ENCODE data around the gene NRL. TPM values are rescaled to one million over a fixed set of nuclear protein-coding genes. Genes with fewer than 3 reads are reported as not detected.
"Not testable (repeated sequence)": the region's sequence is repeated elsewhere in the genome, so short reads cannot be mapped to it uniquely, and the experiment has no call there.

NRL gene
- total RNA-seq, 1 experiment from 2014 or later: 0.66 TPM

DNA sequence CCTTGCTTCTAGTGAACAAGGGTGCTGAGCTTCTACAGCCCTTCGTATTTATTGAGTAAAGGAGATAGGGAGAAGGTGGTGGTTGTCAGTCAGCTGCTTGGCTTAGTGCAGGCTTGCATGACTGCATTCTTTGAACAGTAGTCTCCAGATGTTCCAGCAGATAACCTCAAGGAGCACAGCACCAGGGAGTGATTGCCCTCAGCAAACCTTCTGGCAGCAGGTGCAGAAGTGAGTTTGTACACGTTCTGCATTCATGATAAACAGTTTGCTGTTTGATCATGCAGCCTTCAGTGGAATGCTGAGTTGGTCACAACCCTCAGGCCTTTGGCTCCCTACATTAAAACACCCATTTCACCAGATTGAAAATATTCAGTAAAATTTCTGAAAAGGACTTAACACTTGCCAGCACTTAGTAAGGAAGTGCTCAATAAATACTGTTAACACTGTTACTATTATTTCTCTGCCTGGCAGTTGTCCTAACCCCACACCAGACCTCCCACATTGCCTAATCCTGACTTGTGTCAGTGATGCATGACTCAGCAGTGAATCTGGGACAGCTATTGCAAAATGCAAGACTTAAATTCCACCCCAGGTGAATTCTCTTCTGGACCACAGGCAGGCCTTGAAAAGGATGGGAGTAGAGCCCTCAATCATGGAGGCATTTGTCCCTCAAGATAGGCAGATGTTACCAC lies 81.9 kb downstream of the NRL start:
- ATAC-seq (no peak), DNase-seq (ENCODE audit: low read depth, low spot score) (no peak)
- no peaks in the 10 kb centered on the region for H3K9me2 ChIP-seq (ENCODE audit: insufficient read depth)
- ChIA-PET POLR2A (no interaction called here), RAD21 (ENCODE audit: low non-redundant PET in 1 of 2, low total read pairs in 2 of 2, uncharacterized antibody in 2 of 2, unreplicated experiment in 2 of 2) (no interaction called here), CTCF (interaction anchor here (0.6 kb wide), 1 partner anchor 726 kb away, joined by 4 read pairs; the partner anchor contains the start of gene BCL2L2)
- TF ChIP-seq EGR1 (IDR thresholded peaks at IDR 0.05; ENCODE audit: low read depth) (no peak), CEBPB (IDR thresholded peaks at IDR 0.05; ENCODE audit: low read depth) (peak; percentile 40; the same call in 1 of the 2 replicates), CBX3 (IDR thresholded peaks at IDR 0.05; ENCODE audit: low read depth) (peak; percentile 33; the same call in 1 of the 2 replicates)
- no peak overlapping the region for H3K27ac ChIP-seq (ENCODE audit: low read depth, low read length)
- H3K79me2 ChIP-seq (ENCODE audit: insufficient read depth, low read length): no peaks in the 10 kb centered on the region
- H3K27me3 ChIP-seq (ENCODE audit: insufficient read depth, low read length): no peaks in the 10 kb centered on the region
- peaks cover 0 to 9% of the 10 kb centered on the region in 2 experiments; a peak in 1 of 4 replicates for H3K9me3 ChIP-seq (ENCODE audit: control insufficient read depth in 1 of 2, insufficient read depth in 1 of 2, low read depth in 1 of 2, low read length in 2 of 2)
- H2AFZ ChIP-seq (ENCODE audit: low read depth, low read length, poor library complexity, severe bottlenecking): no peak overlapping the region
- H3K4me2 ChIP-seq (ENCODE audit: low read length): no peak overlapping the region
- H4K20me1 ChIP-seq (ENCODE audit: insufficient read depth): no peaks in the 10 kb centered on the region
- peaks cover 9 to 26% of the 10 kb centered on the region in 2 experiments; a peak in 3 of 4 replicates for H3K4me1 ChIP-seq (ENCODE audit: control insufficient read depth in 1 of 2, insufficient read depth in 2 of 2, low read length in 2 of 2)
- no peaks in the 10 kb centered on the region for H3K36me3 ChIP-seq (ENCODE audit: control insufficient read depth in 1 of 2, insufficient read depth in 2 of 2, low read length in 2 of 2)
- BruUV-seq (replicated peaks): no TSS peak
- H3K9ac ChIP-seq (ENCODE audit: low read length): no peak overlapping the region
- no peak overlapping the region for H3K4me3 ChIP-seq (replicated peaks in 1 of 2; ENCODE audit: low read depth in 1 of 2, low read length in 2 of 2)
- intact Hi-C loops (cut with micrococcal nuclease): no loop called here

DNA sequence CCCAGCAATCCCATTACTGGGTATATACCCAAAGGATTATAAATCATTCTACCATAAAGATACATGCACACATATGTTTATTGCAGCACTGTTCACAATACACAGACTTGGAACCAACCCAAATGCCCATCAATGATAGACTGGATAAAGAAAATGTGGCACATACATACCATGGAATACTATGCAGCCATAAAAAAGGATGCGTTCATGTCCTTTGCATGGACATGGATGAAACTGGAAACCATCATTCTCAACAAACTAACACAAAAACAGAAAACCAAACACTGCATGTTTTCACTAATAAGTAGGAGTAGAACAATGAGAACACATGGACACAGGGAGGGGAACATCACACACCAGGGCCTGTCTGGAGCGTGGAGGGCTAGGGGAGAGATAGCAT lies 83.4 kb downstream of the NRL start:
- H3K9ac ChIP-seq (ENCODE audit: low read length); H3K27ac ChIP-seq (ENCODE audit: low read depth, low read length); H2AFZ ChIP-seq (ENCODE audit: low read depth, low read length, poor library complexity, severe bottlenecking); H3K9me2 ChIP-seq (ENCODE audit: insufficient read depth); ATAC-seq; H4K20me1 ChIP-seq (ENCODE audit: insufficient read depth); H3K36me3 ChIP-seq (ENCODE audit: control insufficient read depth in 1 of 2, insufficient read depth in 2 of 2, low read length in 2 of 2); BruUV-seq (replicated peaks); H3K9me3 ChIP-seq (ENCODE audit: control insufficient read depth in 1 of 2, insufficient read depth in 1 of 2, low read depth in 1 of 2, low read length in 2 of 2); H3K4me2 ChIP-seq (ENCODE audit: low read length); RAD21 ChIA-PET (ENCODE audit: low non-redundant PET in 1 of 2, low total read pairs in 2 of 2, uncharacterized antibody in 2 of 2, unreplicated experiment in 2 of 2); H3K79me2 ChIP-seq (ENCODE audit: insufficient read depth, low read length); H3K4me3 ChIP-seq (replicated peaks in 1 of 2; ENCODE audit: low read depth in 1 of 2, low read length in 2 of 2); intact Hi-C loops (cut with micrococcal nuclease); CTCF ChIA-PET; DNase-seq (ENCODE audit: low read depth, low spot score); POLR2A ChIA-PET; H3K27me3 ChIP-seq (ENCODE audit: insufficient read depth, low read length): not testable (repeated sequence)
- peaks cover 0 to 12% of the 10 kb centered on the region in 2 experiments; a peak in 1 of 4 replicates for H3K4me1 ChIP-seq (ENCODE audit: control insufficient read depth in 1 of 2, insufficient read depth in 2 of 2, low read length in 2 of 2)

DNA sequence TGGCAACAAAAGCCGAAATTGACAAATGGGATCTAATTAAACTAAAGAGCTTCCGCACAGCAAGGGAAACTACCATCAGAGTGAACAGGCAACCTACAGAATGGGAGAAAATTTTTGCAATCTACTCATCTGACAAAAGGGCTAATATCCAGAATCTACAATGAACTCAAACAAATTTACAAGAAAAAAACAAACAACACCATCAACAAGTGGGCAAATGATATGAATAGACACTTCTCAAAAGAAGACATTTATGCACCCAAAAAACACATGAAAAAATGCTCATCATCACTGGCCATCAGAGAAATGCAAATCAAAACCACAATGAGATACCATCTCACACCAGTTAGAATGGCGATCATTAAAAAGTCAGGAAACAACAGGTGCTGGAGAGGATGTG lies 85.1 kb downstream of the NRL start:
- H3K4me1 ChIP-seq (ENCODE audit: control insufficient read depth in 1 of 2, insufficient read depth in 2 of 2, low read length in 2 of 2); H3K79me2 ChIP-seq (ENCODE audit: insufficient read depth, low read length); H3K4me2 ChIP-seq (ENCODE audit: low read length); intact Hi-C loops (cut with micrococcal nuclease); H3K27me3 ChIP-seq (ENCODE audit: insufficient read depth, low read length); H3K4me3 ChIP-seq (replicated peaks in 1 of 2; ENCODE audit: low read depth in 1 of 2, low read length in 2 of 2); H3K36me3 ChIP-seq (ENCODE audit: control insufficient read depth in 1 of 2, insufficient read depth in 2 of 2, low read length in 2 of 2); H4K20me1 ChIP-seq (ENCODE audit: insufficient read depth); BruUV-seq (replicated peaks); DNase-seq (ENCODE audit: low read depth, low spot score); H3K9me3 ChIP-seq (ENCODE audit: control insufficient read depth in 1 of 2, insufficient read depth in 1 of 2, low read depth in 1 of 2, low read length in 2 of 2); ATAC-seq; RAD21 ChIA-PET (ENCODE audit: low non-redundant PET in 1 of 2, low total read pairs in 2 of 2, uncharacterized antibody in 2 of 2, unreplicated experiment in 2 of 2); H3K9me2 ChIP-seq (ENCODE audit: insufficient read depth); H2AFZ ChIP-seq (ENCODE audit: low read depth, low read length, poor library complexity, severe bottlenecking); POLR2A ChIA-PET; H3K27ac ChIP-seq (ENCODE audit: low read depth, low read length); H3K9ac ChIP-seq (ENCODE audit: low read length); CTCF ChIA-PET: not testable (repeated sequence)

Small RNA genes lying within 50 kb of the gene (microRNA-seq; reads per million reads assigned to microRNA genes)
- not detected for gene MIR7703 (ENCODE audit: borderline number of aligned reads)

Other genes starting within 250 kb of the NRL start
- 21.8 TPM for gene DHRS4, start 161.2 kb downstream of the NRL start, total RNA-seq (2021; ENCODE audit: unreplicated experiment)
- gene DHRS4L2, start 126.0 kb downstream of the NRL start, total RNA-seq (2021; ENCODE audit: unreplicated experiment): 18.6 TPM
- gene CARMIL3, start 62.9 kb downstream of the NRL start, total RNA-seq (2021; ENCODE audit: unreplicated experiment): 0.71 TPM
- gene CPNE6, start 43.4 kb downstream of the NRL start, total RNA-seq (2021; ENCODE audit: unreplicated experiment): not detected
- gene PCK2, start 20.6 kb downstream of the NRL start, total RNA-seq (2021; ENCODE audit: unreplicated experiment): 94.1 TPM
- gene DCAF11, start 172 bp downstream of the NRL start, total RNA-seq (2021; ENCODE audit: unreplicated experiment): 47.5 TPM
- 0.81 TPM for gene FITM1, start 15.7 kb upstream of the NRL start, total RNA-seq (2021; ENCODE audit: unreplicated experiment)
- gene PSME1, start 21.2 kb upstream of the NRL start, total RNA-seq (2021; ENCODE audit: unreplicated experiment): 174 TPM
- 42.0 TPM for gene EMC9, start 26.6 kb upstream of the NRL start, total RNA-seq (2021; ENCODE audit: unreplicated experiment)
- gene PSME2, start 31.7 kb upstream of the NRL start, total RNA-seq (2021; ENCODE audit: unreplicated experiment): 160 TPM
- 78.0 TPM for gene RNF31, start 32.5 kb upstream of the NRL start, total RNA-seq (2021; ENCODE audit: unreplicated experiment)
- gene IRF9, start 46.3 kb upstream of the NRL start, total RNA-seq (2021; ENCODE audit: unreplicated experiment): 21.7 TPM
- 7.6 TPM for gene REC8, start 57.1 kb upstream of the NRL start, total RNA-seq (2021; ENCODE audit: unreplicated experiment)
- gene IPO4, start 73.9 kb upstream of the NRL start, total RNA-seq (2021; ENCODE audit: unreplicated experiment): 102 TPM
- 35.2 TPM for gene TM9SF1, start 80.5 kb upstream of the NRL start, total RNA-seq (2021; ENCODE audit: unreplicated experiment)
- gene TSSK4, start 90.7 kb upstream of the NRL start, total RNA-seq (2021; ENCODE audit: unreplicated experiment): 0.32 TPM
- gene CHMP4A, start 98.5 kb upstream of the NRL start, total RNA-seq (2021; ENCODE audit: unreplicated experiment): 34.6 TPM
- gene MDP1, start 101.1 kb upstream of the NRL start, total RNA-seq (2021; ENCODE audit: unreplicated experiment): 15.9 TPM
- gene NEDD8, start 117.4 kb upstream of the NRL start, total RNA-seq (2021; ENCODE audit: unreplicated experiment): 178 TPM
- gene GMPR2, start 118.0 kb upstream of the NRL start, total RNA-seq (2021; ENCODE audit: unreplicated experiment): 66.9 TPM
- gene TINF2, start 127.7 kb upstream of the NRL start, total RNA-seq (2021; ENCODE audit: unreplicated experiment): 38.4 TPM
- 5.6 TPM for gene TGM1, start 148.2 kb upstream of the NRL start, total RNA-seq (2021; ENCODE audit: unreplicated experiment)
- gene RABGGTA, start 156.6 kb upstream of the NRL start, total RNA-seq (2021; ENCODE audit: unreplicated experiment): 40.8 TPM
- 34.7 TPM for gene DHRS1, start 184.8 kb upstream of the NRL start, total RNA-seq (2021; ENCODE audit: unreplicated experiment)
- 39.4 TPM for gene NOP9, start 184.9 kb upstream of the NRL start, total RNA-seq (2021; ENCODE audit: unreplicated experiment)
- gene CIDEB, start 193.0 kb upstream of the NRL start, total RNA-seq (2021; ENCODE audit: unreplicated experiment): 0.22 TPM
- gene LTB4R2, start 195.2 kb upstream of the NRL start, total RNA-seq (2021; ENCODE audit: unreplicated experiment): 15.4 TPM
- gene LTB4R, start 196.6 kb upstream of the NRL start, total RNA-seq (2021; ENCODE audit: unreplicated experiment): 14.8 TPM
- gene ADCY4, start 220.1 kb upstream of the NRL start, total RNA-seq (2021; ENCODE audit: unreplicated experiment): 0.86 TPM
- not detected for gene RIPK3, start 225.0 kb upstream of the NRL start, total RNA-seq (2021; ENCODE audit: unreplicated experiment)

Measured in HCT116 (cell line).